ENCODE measurements around the gene KLHL22. TPM values are rescaled to one million over a fixed set of nuclear protein-coding genes. Genes with fewer than 3 reads are reported as not detected.

KLHL22 gene
- total RNA-seq, 1 experiment from 2014 or later = 14.8 TPM

DNA sequence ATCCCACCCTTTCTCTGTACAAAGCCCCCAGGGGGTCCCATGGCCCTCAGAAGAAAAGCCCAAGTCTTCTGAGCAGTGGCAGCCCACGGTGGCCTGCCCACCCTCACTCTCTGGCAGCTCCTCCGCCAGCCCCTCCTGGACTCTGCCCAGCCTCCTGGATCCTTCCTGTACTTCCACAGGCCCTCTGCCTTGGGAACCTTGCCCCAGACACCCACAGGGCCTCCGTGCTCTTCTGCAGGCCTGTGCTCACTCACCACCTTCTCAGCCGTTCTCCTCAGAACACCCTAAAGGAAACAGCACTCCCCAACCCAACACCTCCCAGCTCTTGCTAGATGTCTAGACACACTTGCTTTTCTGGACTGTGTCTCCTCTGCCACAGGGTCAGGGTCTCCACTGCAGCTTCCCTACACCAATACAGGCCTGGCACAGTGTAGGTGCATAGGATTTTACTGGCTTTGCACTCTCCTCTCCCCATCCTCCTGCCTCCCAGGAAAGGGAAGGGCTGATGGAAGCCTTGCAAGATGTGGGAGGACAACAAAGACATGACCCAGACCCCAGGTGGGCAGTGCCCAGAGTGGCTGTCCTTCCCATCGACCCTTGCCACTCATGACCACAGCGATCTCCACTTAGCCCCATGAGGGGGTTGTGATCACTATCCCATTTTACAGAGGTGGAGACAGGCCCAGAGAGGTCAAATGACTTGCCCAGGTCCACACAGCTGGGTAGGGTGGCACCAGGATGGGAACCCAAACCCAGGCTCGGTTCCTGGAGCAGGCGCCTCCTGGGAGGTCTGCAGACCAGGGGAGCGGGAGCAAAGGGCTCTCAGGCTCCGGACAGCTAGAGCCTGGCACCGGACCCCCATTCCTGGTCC is 59.9 kb downstream of the KLHL22 start:
- peaks cover 4% of the 10 kb centered on the region; the same call in 1 of the 2 replicates for H3K27me3 ChIP-seq (ENCODE audit: low read length)
- ATAC-seq (no peak), DNase-seq (no peak)
- H2AFZ ChIP-seq (ENCODE audit: low read length) = no peak overlapping the region
- H3K27ac ChIP-seq (ENCODE audit: low read length) = no peak overlapping the region
- no peaks in the 10 kb centered on the region for H3K36me3 ChIP-seq (ENCODE audit: low read depth, low read length)
- peaks cover 7% of the 10 kb centered on the region; the same call in 1 of the 2 replicates for H3K4me1 ChIP-seq (ENCODE audit: insufficient read depth, low read length)
- no peaks in the 10 kb centered on the region for H3F3A ChIP-seq (ENCODE audit: low read length, unreplicated experiment)
- ChIA-PET CTCF (no interaction called here), POLR2A (ENCODE audit: unreplicated experiment) (no interaction called here)
- no peaks in the 10 kb centered on the region for H3K9me2 ChIP-seq (replicated peaks; ENCODE audit: low read length)
- H3K4me3 ChIP-seq (ENCODE audit: low read length) = no peak overlapping the region
- intact Hi-C loops (cut with micrococcal nuclease) = no loop called here
- TF ChIP-seq EZH2 (IDR thresholded peaks at IDR 0.05; ENCODE audit: low read length, unreplicated experiment) (no peak), EZH2phosphoT487 (IDR thresholded peaks at IDR 0.05; ENCODE audit: borderline replicate concordance, low read length) (no peak)
- TF ChIP-seq, protein P1, sequence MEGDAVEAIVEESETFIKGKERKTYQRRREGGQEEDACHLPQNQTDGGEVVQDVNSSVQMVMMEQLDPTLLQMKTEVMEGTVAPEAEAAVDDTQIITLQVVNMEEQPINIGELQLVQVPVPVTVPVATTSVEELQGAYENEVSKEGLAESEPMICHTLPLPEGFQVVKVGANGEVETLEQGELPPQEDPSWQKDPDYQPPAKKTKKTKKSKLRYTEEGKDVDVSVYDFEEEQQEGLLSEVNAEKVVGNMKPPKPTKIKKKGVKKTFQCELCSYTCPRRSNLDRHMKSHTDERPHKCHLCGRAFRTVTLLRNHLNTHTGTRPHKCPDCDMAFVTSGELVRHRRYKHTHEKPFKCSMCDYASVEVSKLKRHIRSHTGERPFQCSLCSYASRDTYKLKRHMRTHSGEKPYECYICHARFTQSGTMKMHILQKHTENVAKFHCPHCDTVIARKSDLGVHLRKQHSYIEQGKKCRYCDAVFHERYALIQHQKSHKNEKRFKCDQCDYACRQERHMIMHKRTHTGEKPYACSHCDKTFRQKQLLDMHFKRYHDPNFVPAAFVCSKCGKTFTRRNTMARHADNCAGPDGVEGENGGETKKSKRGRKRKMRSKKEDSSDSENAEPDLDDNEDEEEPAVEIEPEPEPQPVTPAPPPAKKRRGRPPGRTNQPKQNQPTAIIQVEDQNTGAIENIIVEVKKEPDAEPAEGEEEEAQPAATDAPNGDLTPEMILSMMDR (conservative IDR thresholded peaks at IDR 0.05; ENCODE audit: low read depth, low read length) = no peak
- no TSS peak for BruUV-seq (replicated peaks)
- H3K9me3 ChIP-seq (ENCODE audit: low read length) = no peaks in the 10 kb centered on the region
- no peak overlapping the region for H3K9ac ChIP-seq (ENCODE audit: low read length)
- no peaks in the 10 kb centered on the region for H3K79me2 ChIP-seq (ENCODE audit: low read length)
- H4K20me1 ChIP-seq (ENCODE audit: low read length) = no peaks in the 10 kb centered on the region
- H3K4me2 ChIP-seq (ENCODE audit: low read length) = peak overlapping the region; percentile 91; the same call in 1 of the 2 replicates

DNA sequence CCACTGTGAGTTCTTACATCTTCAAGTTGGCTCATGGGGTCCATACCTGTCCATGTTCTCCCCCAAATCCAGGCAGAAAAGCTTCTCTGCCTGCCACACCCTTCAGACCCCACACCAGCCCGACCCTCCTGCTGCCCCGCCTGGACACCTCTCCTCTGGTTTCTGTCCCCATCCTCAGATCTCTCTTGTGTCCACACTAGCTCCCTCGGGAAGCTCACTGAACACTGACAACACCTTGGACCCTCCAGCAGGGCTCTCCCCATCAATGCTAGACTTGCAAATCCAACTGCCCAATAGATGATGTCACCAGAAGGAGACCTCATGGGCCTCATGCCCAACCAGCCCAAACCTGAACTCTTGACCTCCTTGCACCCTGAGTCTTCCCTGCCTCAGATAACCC is 60.8 kb downstream of the KLHL22 start:
- H3K27me3 ChIP-seq (ENCODE audit: low read length) = peaks cover 4% of the 10 kb centered on the region; the same call in 1 of the 2 replicates

More for the DNA sequence above, 60.8 kb downstream of the KLHL22 start:
- no peaks in the 10 kb centered on the region for H3F3A ChIP-seq (ENCODE audit: low read length, unreplicated experiment)
- H3K4me3 ChIP-seq (ENCODE audit: low read length) = no peak overlapping the region
- H3K36me3 ChIP-seq (ENCODE audit: low read depth, low read length) = no peaks in the 10 kb centered on the region
- BruUV-seq (replicated peaks) = no TSS peak
- H3K9me3 ChIP-seq (ENCODE audit: low read length) = no peaks in the 10 kb centered on the region
- H3K9me2 ChIP-seq (replicated peaks; ENCODE audit: low read length) = no peaks in the 10 kb centered on the region
- CTCF ChIA-PET = no interaction called here
- H3K4me1 ChIP-seq (ENCODE audit: insufficient read depth, low read length) = peaks cover 7% of the 10 kb centered on the region; the same call in 1 of the 2 replicates
- no peak overlapping the region for H3K9ac ChIP-seq (ENCODE audit: low read length)
- H4K20me1 ChIP-seq (ENCODE audit: low read length) = no peaks in the 10 kb centered on the region
- TF ChIP-seq EZH2phosphoT487 (IDR thresholded peaks at IDR 0.05; ENCODE audit: borderline replicate concordance, low read length) (no peak), EZH2 (IDR thresholded peaks at IDR 0.05; ENCODE audit: low read length, unreplicated experiment) (no peak)
- TF ChIP-seq, protein P1 (conservative IDR thresholded peaks at IDR 0.05; ENCODE audit: low read depth, low read length) = no peak
- POLR2A ChIA-PET (ENCODE audit: unreplicated experiment) = no interaction called here
- intact Hi-C loops (cut with micrococcal nuclease) = no loop called here
- H2AFZ ChIP-seq (ENCODE audit: low read length) = no peak overlapping the region
- no peak overlapping the region for H3K4me2 ChIP-seq (ENCODE audit: low read length)
- H3K79me2 ChIP-seq (ENCODE audit: low read length) = no peaks in the 10 kb centered on the region
- H3K27ac ChIP-seq (ENCODE audit: low read length) = no peak overlapping the region
- ATAC-seq = no peak
- no peak for DNase-seq

Data from PC-3 (cell line).